H1 (cell line): Measurements from ENCODE around the gene TNFAIP2. TPM values are rescaled to one million over a fixed set of nuclear protein-coding genes. Genes with fewer than 3 reads are reported as not detected.

Experiments used
- CTCF ChIA-PET: fragments of 300-600 bp; sonication (Branson Sonifier 250); formaldehyde crosslinking; loops from one replicate; lab custom pipeline; 2021; ENCODE audit not compliant: partially characterized antibody; lab: Charles Lee
- POLR2A ChIA-PET: fragments of 300-600 bp; sonication (Branson Sonifier 250); formaldehyde crosslinking; loops from one replicate; lab custom pipeline; 2021; ENCODE audit warnings: inconsistent platforms; ENCODE audit not compliant: partially characterized antibody; lab: Charles Lee
- DNase-seq, 2 experiments: peaks; one replicate each; pipeline versions ENCODE4 v3.0.0 to v3.0.0-alpha.2; 2010 to 2022; ENCODE audit warnings: low spot score in 2 of 2, low read depth in 1 of 2, mixed read lengths in 1 of 2
- FAIRE-seq: peaks from 2 replicates; lab custom pipeline; 2011; peaks lifted over from hg19 to GRCh38; lab: Jason Lieb, UNC
- H2AFZ ChIP-seq: 2 replicates; pipeline ENCODE4 v1.8.1; 2012; ENCODE audit warnings: low read length, inconsistent platforms
- H2AK5ac ChIP-seq: 2 replicates; pipeline ENCODE4 v1.6.1; 2013; ENCODE audit warnings: low read depth, low read length
- H2BK120ac ChIP-seq: replicated peaks from 2 replicates; pipeline ENCODE3; 2013; ENCODE audit warnings: low read depth, low read length, inconsistent platforms
- H2BK12ac ChIP-seq: 2 replicates; pipeline ENCODE4 v1.6.1; 2013; ENCODE audit warnings: low read depth, low read length
- H2BK15ac ChIP-seq: 2 replicates; pipeline ENCODE4 v1.6.1; 2013; ENCODE audit warnings: low read length
- H2BK20ac ChIP-seq: 2 replicates; pipeline ENCODE4 v1.6.1; 2013; ENCODE audit warnings: low read length
- H2BK5ac ChIP-seq: 2 replicates; pipeline ENCODE4 v1.6.1; 2013; ENCODE audit warnings: low read depth, low read length
- H3K14ac ChIP-seq: 2 replicates; pipeline ENCODE4 v1.6.1; 2013; ENCODE audit warnings: inconsistent platforms; ENCODE audit not compliant: insufficient read length
- H3K18ac ChIP-seq: 2 replicates; pipeline ENCODE4 v1.6.1; 2013; ENCODE audit warnings: low read length; ENCODE audit errors: extremely low read depth
- H3K23ac ChIP-seq: 2 replicates; pipeline ENCODE4 v1.6.1; 2013; ENCODE audit warnings: inconsistent platforms; ENCODE audit not compliant: insufficient read length
- H3K23me2 ChIP-seq: 2 replicates; pipeline ENCODE4 v1.6.1; 2013; ENCODE audit warnings: low read depth, low read length
- H3K27ac ChIP-seq: 2 replicates; pipeline ENCODE4 v1.6.1; 2011; ENCODE audit warnings: low read depth, low read length, inconsistent platforms
- H3K27me3 ChIP-seq, 4 experiments: replicated peaks in 1 of 4; 1 replicate in 1 of 4; 2 replicates in 3 of 4; pipeline versions ENCODE4 v1.6.1 to v1.8.1; 2011 to 2013; ENCODE audit warnings: low read length in 3 of 4, mild to moderate bottlenecking in 3 of 4, inconsistent platforms in 2 of 4, mixed read lengths in 2 of 4, moderate library complexity in 1 of 4; ENCODE audit not compliant: control insufficient read depth in 3 of 4, insufficient read depth in 3 of 4; ENCODE audit errors: extremely low read depth in 1 of 4
- H3K36me3 ChIP-seq, 4 experiments: 2 replicates each; pipeline versions ENCODE4 v1.6.1 to v1.8.1; 2011 to 2013; ENCODE audit warnings: mild to moderate bottlenecking in 4 of 4, low read length in 3 of 4, moderate library complexity in 2 of 4, control low read depth in 1 of 4, inconsistent platforms in 1 of 4; ENCODE audit not compliant: insufficient read depth in 4 of 4, control insufficient read depth in 2 of 4
- H3K4ac ChIP-seq: replicated peaks from 2 replicates; pipeline ENCODE3; 2013; ENCODE audit warnings: low read length, low read depth, mixed read lengths, inconsistent platforms; ENCODE audit not compliant: insufficient read length
- H3K4me1 ChIP-seq, 4 experiments: replicated peaks in 1 of 4; 1 replicate in 1 of 4; 2 replicates in 3 of 4; pipeline versions ENCODE4 v1.6.1 to v1.8.1; 2011 to 2013; ENCODE audit warnings: low read length in 3 of 4, inconsistent platforms in 2 of 4, mixed read lengths in 1 of 4; ENCODE audit not compliant: insufficient read depth in 4 of 4, control insufficient read depth in 3 of 4
- H3K4me2 ChIP-seq, 2 experiments: 2 replicates each; pipeline versions ENCODE4 v1.6.1 to v1.8.1; 2011 to 2013; ENCODE audit warnings: low read depth in 2 of 2, low read length in 2 of 2, control low read depth in 1 of 2, inconsistent platforms in 1 of 2, mild to moderate bottlenecking in 1 of 2; ENCODE audit not compliant: insufficient read depth in 1 of 2
- H3K4me3 ChIP-seq, 4 experiments: fragments of 200-600, 300-600 bp in 1 of 4; sonication (generic), shearing (Covaris generic), sonication (Bioruptor Twin) in 1 of 4; 2 replicates each; pipeline versions ENCODE4 v1.5.1 to v1.8.1; 2011 to 2016; ENCODE audit warnings: low read length in 4 of 4, low read depth in 3 of 4, control low read depth in 2 of 4, inconsistent platforms in 2 of 4, mild to moderate bottlenecking in 2 of 4, mixed read lengths in 1 of 4, moderate library complexity in 1 of 4; ENCODE audit not compliant: insufficient read depth in 2 of 4; ENCODE audit errors: extremely low read depth in 1 of 4
- H3K56ac ChIP-seq: replicated peaks from 2 replicates; pipeline ENCODE3; 2013; ENCODE audit warnings: low read depth, mild to moderate bottlenecking, mixed read lengths, low read length, inconsistent platforms; ENCODE audit not compliant: insufficient read length
- H3K79me1 ChIP-seq: 2 replicates; pipeline ENCODE4 v1.6.1; 2013; ENCODE audit warnings: low read depth, low read length, control low read depth
- H3K79me2 ChIP-seq, 2 experiments: 2 replicates each; pipeline versions ENCODE4 v1.6.1 to v1.8.1; 2012 to 2013; ENCODE audit warnings: low read length in 2 of 2, mild to moderate bottlenecking in 2 of 2, inconsistent platforms in 1 of 2; ENCODE audit not compliant: insufficient read depth in 2 of 2, control insufficient read depth in 1 of 2
- H3K9ac ChIP-seq, 4 experiments: replicated peaks in 1 of 4; 1 replicate in 1 of 4; 2 replicates in 3 of 4; pipeline versions ENCODE4 v1.6.1 to v1.8.1; 2011 to 2013; ENCODE audit warnings: low read depth in 3 of 4, low read length in 3 of 4, control low read depth in 2 of 4, mild to moderate bottlenecking in 2 of 4, moderate library complexity in 2 of 4, inconsistent platforms in 1 of 4; ENCODE audit errors: extremely low read depth in 1 of 4
- H3K9me3 ChIP-seq, 2 experiments: 2 replicates each; pipeline versions ENCODE4 v1.6.1 to v1.8.1; 2012 to 2013; ENCODE audit warnings: mild to moderate bottlenecking in 2 of 2, moderate library complexity in 2 of 2, control low read depth in 1 of 2, inconsistent platforms in 1 of 2, low read depth in 1 of 2, low read length in 1 of 2, mixed read lengths in 1 of 2; ENCODE audit not compliant: insufficient read depth in 2 of 2
- H4K20me1 ChIP-seq, 2 experiments: replicated peaks in 1 of 2; 2 replicates each; pipeline versions ENCODE3 to v1.8.1; 2011 to 2013; ENCODE audit warnings: inconsistent platforms in 2 of 2, low read length in 2 of 2, mild to moderate bottlenecking in 1 of 2; ENCODE audit not compliant: insufficient read depth in 2 of 2, control insufficient read depth in 1 of 2
- H4K5ac ChIP-seq: 2 replicates; pipeline ENCODE4 v1.6.1; 2013; ENCODE audit warnings: low read length, low read depth, mixed read lengths, inconsistent platforms; ENCODE audit not compliant: insufficient read length
- H4K8ac ChIP-seq: 2 replicates; pipeline ENCODE4 v1.8.0; 2013; ENCODE audit warnings: mild to moderate bottlenecking, moderate library complexity, low read length, inconsistent platforms; ENCODE audit not compliant: insufficient read depth; ENCODE audit errors: extremely low read depth
- H4K91ac ChIP-seq: replicated peaks from 2 replicates; pipeline ENCODE3; 2013; ENCODE audit warnings: low read length, mixed read lengths, inconsistent platforms; ENCODE audit not compliant: insufficient read length
- TCF12 ChIP-seq: IDR thresholded peaks from 2 replicates; pipeline ENCODE4 v1.6.1; 2011; ENCODE audit warnings: low read depth, mild to moderate bottlenecking, low read length
- TEAD4 ChIP-seq: IDR thresholded peaks from 2 replicates; pipeline ENCODE4 v1.6.1; 2012; ENCODE audit warnings: low read depth, low read length, inconsistent platforms, mixed read lengths
- WGBS, 2 experiments: shearing (Covaris generic) in 1 of 2; methylation state at CpG; one replicate each; pipeline versions ENCODE4 v1.1.6 to v1.1.7; 2013 to 2015; ENCODE audit warnings: low lambda C conversion rate in 2 of 2, mixed read lengths in 2 of 2, inconsistent platforms in 1 of 2, low coverage in 1 of 2, missing lambda C conversion rate in 1 of 2; ENCODE audit not compliant: insufficient replicate concordance in 2 of 2, insufficient coverage in 1 of 2, insufficient read length in 1 of 2; ENCODE audit errors: extremely low coverage in 1 of 2, missing lambda C conversion rate in 1 of 2; 5-methylcytosine and 5-hydroxymethylcytosine counted together
- polyA plus RNA-seq, 7 experiments: library from polyadenylated mRNA; depleted of rRNA in 3 of 7; stranded (reverse) in 5 of 7; unstranded in 2 of 7; fragments of >200 nt in 5 of 7; fragments of 200-250 nt in 2 of 7; gene quantifications; 1 replicate in 5 of 7; 2 replicates in 1 of 7; 4 replicates in 1 of 7; pipeline versions ENCODE4 v1.2.1 to v1.2.3, GENCODE V29; 2011 to 2013; ENCODE audit warnings: missing spikeins in 2 of 7, mixed read lengths in 2 of 7
- total RNA-seq: library from RNA; stranded (reverse); fragmentation: NEBNext Ultra II Directional; extraction: Animal tissue kit (Norgen Biotek cat#: 25700); gene quantifications from 2 replicates; pipeline ENCODE4 v1.2.1, GENCODE V29; 2021

Gene TNFAIP2
- total and polyA plus RNA-seq, 2 of the 8 experiments (the other 6 are each of a cell fraction or from before 2014, with no cell fraction given): 28.3 to 34.5 TPM

DNA sequence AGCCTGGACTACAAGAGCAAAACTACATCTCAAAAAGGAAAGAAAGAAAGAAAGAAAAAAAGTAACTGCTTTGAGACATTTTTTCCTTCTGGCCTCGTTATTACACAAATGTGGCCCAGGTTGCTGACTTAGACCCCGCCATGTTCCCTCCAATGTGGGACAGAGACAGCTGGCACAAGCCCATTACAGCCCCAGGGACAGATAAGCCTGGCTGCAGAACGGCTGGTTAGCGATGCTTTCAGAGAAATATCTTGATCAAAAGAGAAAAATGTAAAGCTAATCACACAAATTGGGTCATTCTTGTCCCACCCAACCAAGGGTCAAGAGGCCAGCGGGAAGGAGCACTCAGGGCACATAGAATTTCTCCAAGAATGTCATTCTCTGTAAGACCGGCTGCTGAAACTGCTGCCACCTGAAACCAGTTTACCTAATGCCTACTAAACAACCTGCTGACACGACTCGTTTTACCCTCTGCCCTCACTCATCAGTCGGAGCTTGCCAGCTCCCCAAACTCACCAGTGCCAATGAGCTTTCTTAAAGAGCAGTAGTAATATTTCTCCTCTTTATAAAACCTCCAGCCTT, 63.1 kb downstream of the TNFAIP2 start:
- Histone ChIP-seq H2AFZ (no peak overlapping the region), H4K8ac (no peak overlapping the region), H3K9ac (no peak overlapping the region), H3K4ac (no peak overlapping the region), H3K4me1 (peaks cover 8 to 14% (median 11%) of the 10 kb centered on the region in 4 experiments; a peak in 5 of 7 replicates), H3K9me3 (no peaks in the 10 kb centered on the region), H4K20me1 (no peaks in the 10 kb centered on the region), H3K4me2 (peak overlapping the region; percentile 5 to 6; a peak in 3 of 4 replicates), H4K91ac (no peak overlapping the region), H2BK12ac (0 out of 2 replicates have a peak overlapping the region, but pooled peaks have one; percentile 12), H4K5ac (no peak overlapping the region), H3K27ac (no peak overlapping the region), H3K18ac (no peak overlapping the region), H3K79me2 (no peaks in the 10 kb centered on the region), H3K4me3 (peak overlapping the region in 1 of 4 experiments; percentile 9; a peak in 1 of 8 replicates), H2BK5ac (no peak overlapping the region), H2BK15ac (no peak overlapping the region), H3K79me1 (no peaks in the 10 kb centered on the region), H3K14ac (no peak overlapping the region), H2AK5ac (no peak overlapping the region), H3K23ac (no peak overlapping the region), H3K36me3 (no peaks in the 10 kb centered on the region), H3K56ac (no peak overlapping the region), H3K27me3 (peaks cover 1 to 22% (median 19%) of the 10 kb centered on the region in 4 experiments), H3K23me2 (peaks cover 9% of the 10 kb centered on the region; the same call in 1 of the 2 replicates), H2BK120ac (no peak overlapping the region), H2BK20ac (0 out of 2 replicates have a peak overlapping the region, but pooled peaks have one; percentile 2)
- TF ChIP-seq TCF12 (no peak), TEAD4 (0 out of 2 replicates have a peak, but pooled peaks have one; percentile 9)
- CTCF ChIA-PET: interaction anchor here (0.6 to 3.9 kb wide), 22 partner anchors 10 to 701 kb away, joined by 3 to 34 read pairs (median 4); no protein-coding TSS in a partner anchor
- FAIRE-seq (peak; percentile 57), DNase-seq (no peak)
- 74% methylated on average over 9 of the region's 9 CpGs; no CpG with 5 or more reads in 1 of the 2 experiments for WGBS, 2 experiments
- POLR2A ChIA-PET: interaction anchor here (1.0 to 2.3 kb wide), 3 partner anchors 16 to 148 kb away, joined by 3 to 7 read pairs (median 4); partner anchors contain the start of gene EIF5
